Heart right ventricle (tissue), 16 donors: ENCODE measurements around the gene PRKAG1. TPM values are rescaled to one million over a fixed set of nuclear protein-coding genes. Genes with fewer than 3 reads are reported as not detected.

Experiments
- ATAC-seq, 8 donors: fragments of 200-7000 bp; cut with Tn5 transposase; one replicate each; pipeline ENCODE4 v1.9.1; 2020; ENCODE audit warnings: mild to moderate bottlenecking in 8 of 8, moderate library complexity in 8 of 8, moderate number of reproducible peaks in 1 of 8
- DNase-seq, 2 donors: peaks; one replicate each; pipeline ENCODE4 v3.0.0-alpha.2; 2020
- H3K27ac ChIP-seq, 10 donors: fragments of 200-600 bp; sonication (generic) in 2 of 10; one replicate each; pipeline versions ENCODE4 v1.5.0 to v1.8.0; 2020 to 2022; ENCODE audit warnings: mild to moderate bottlenecking in 3 of 10
- H3K27me3 ChIP-seq, 7 donors: fragments of 200-600 bp; one replicate each; pipeline ENCODE4 v1.8.0; 2021 to 2022; ENCODE audit warnings: mild to moderate bottlenecking in 2 of 7
- H3K36me3 ChIP-seq, 9 donors: fragments of 200-600 bp; sonication (generic) in 1 of 9; one replicate each; pipeline versions ENCODE4 v1.5.0 to v1.8.0; 2020 to 2022; ENCODE audit warnings: mild to moderate bottlenecking in 2 of 9
- H3K4me1 ChIP-seq, 9 donors: fragments of 200-600 bp; sonication (generic) in 1 of 9; one replicate each; pipeline versions ENCODE4 v1.5.0 to v1.8.0; 2020 to 2022; ENCODE audit warnings: mild to moderate bottlenecking in 4 of 9
- H3K4me3 ChIP-seq, 10 donors: fragments of 200-600 bp; sonication (generic) in 2 of 10; one replicate each; pipeline versions ENCODE4 v1.5.0 to v1.8.0; 2020 to 2022; ENCODE audit warnings: mild to moderate bottlenecking in 7 of 10, moderate library complexity in 2 of 10
- H3K9me3 ChIP-seq, 11 donors: fragments of 200-600 bp in 10 of 11; sonication (generic) in 2 of 11; one replicate each; pipeline versions ENCODE4 v1.5.0 to v1.8.0; 2013 to 2022; ENCODE audit warnings: mild to moderate bottlenecking in 2 of 11, control low read depth in 1 of 11, moderate library complexity in 1 of 11
- WGBS, 2 donors: extraction: QIAGEN DNeasy Blood & Tissue Kit; methylation state at CpG; one replicate each; pipeline ENCODE4 v1.1.7; 2013; ENCODE audit warnings: inconsistent platforms in 1 of 2; 5-methylcytosine and 5-hydroxymethylcytosine counted together
- intact Hi-C, 10 donors: fragments of 100-400 bp; cut with DNase I; formaldehyde crosslinking; loops; one replicate each; pipeline versions ENCODE4 v1.11.1 to v1.14.2; 2022
- polyA plus RNA-seq, 2 donors: library from polyadenylated mRNA; stranded (reverse); fragments of 200-250 nt; gene quantifications; one replicate each; pipeline ENCODE4 v1.2.3, GENCODE V29; 2013
- total RNA-seq, 10 donors: library from RNA; stranded (reverse); fragmentation: NEBNext Ultra II Directional in 3 of 10; extraction: Animal tissue kit (Norgen Biotek cat#: 25700) in 3 of 10; gene quantifications; one replicate each; pipeline versions ENCODE4 v1.2.1 to v1.2.4, GENCODE V29; 2021 to 2023
- TF ChIP-seq, protein P1 (sequence below), 9 donors: fragments of 200-600 bp; sonication (generic) in 2 of 9; IDR thresholded peaks; one replicate each; pipeline versions ENCODE4 v1.5.0 to v1.8.0; 2021 to 2022; ENCODE audit warnings: antibody characterized with exemption in 9 of 9, mild to moderate bottlenecking in 5 of 9, moderate library complexity in 1 of 9
- donor health status: Arrhythmogenic right ventricular cardiomyopathy.
- donor health status: ischemic (EF 13 %, LVEDD 7.1; RV severe dilation, severe dysfunction).
- donor health status: healthy with polysubstance abuse.
- donor health status: DM: no; HTN: yes; CAD: no.
- donor health status: DM: no; HTN: no; CAD: no.
- donor health status: ischemic (EF 25% LVEDD 6.9; RV normal size, moderate dysfunction).
- donor health status: ischemic (EF 25% LVEDD 5.7; RV mildly dilated, moderate dysfunction).
- donor health status: healthy.
- donor health status: DM: yes; HTN: yes; CAD: no.
- donor health status: Ischemic cardiomyopathy.
- donor health status: ischemic (EF 35%, LVEDD 5.7; RV mildly dilated, moderate dysfunction).
- donor health status: nonischemic (EF 11% LVEDD 7.7; RV severe dilation, severe dysfunction).
- donor health status: DM: yes; HTN: yes; CAD: no.
- donor health status: PGD.
- donor health status: ischemic (EF 29% LVEDD 5.4; RV normal size, mild dysfunction).
- donor health status: nonischemic (EF 23%, LVEDD 6.1; RV moderate dilation, normal function).

Gene PRKAG1
- total and polyA plus RNA-seq, 12 donors, result 71.0 to 110 (median 95.6) TPM

- H3K4me3 ChIP-seq, result no peak overlapping the region
- H3K9me3 ChIP-seq, result no peaks in the 10 kb centered on the region
- TF ChIP-seq, protein P1, sequence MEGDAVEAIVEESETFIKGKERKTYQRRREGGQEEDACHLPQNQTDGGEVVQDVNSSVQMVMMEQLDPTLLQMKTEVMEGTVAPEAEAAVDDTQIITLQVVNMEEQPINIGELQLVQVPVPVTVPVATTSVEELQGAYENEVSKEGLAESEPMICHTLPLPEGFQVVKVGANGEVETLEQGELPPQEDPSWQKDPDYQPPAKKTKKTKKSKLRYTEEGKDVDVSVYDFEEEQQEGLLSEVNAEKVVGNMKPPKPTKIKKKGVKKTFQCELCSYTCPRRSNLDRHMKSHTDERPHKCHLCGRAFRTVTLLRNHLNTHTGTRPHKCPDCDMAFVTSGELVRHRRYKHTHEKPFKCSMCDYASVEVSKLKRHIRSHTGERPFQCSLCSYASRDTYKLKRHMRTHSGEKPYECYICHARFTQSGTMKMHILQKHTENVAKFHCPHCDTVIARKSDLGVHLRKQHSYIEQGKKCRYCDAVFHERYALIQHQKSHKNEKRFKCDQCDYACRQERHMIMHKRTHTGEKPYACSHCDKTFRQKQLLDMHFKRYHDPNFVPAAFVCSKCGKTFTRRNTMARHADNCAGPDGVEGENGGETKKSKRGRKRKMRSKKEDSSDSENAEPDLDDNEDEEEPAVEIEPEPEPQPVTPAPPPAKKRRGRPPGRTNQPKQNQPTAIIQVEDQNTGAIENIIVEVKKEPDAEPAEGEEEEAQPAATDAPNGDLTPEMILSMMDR (IDR thresholded peaks at IDR 0.05), result no peak
- H3K36me3 ChIP-seq, result peaks cover 10 to 87% (median 74%) of the 10 kb centered on the region in 9 donors
- WGBS, 2 donors, result 89 to 93% methylated on average over 20 of the region's 20 CpGs
- DNase-seq (no peak), ATAC-seq (no peak)
- no peaks in the 10 kb centered on the region for H3K27me3 ChIP-seq
- intact Hi-C loops, result no loop called here
- peaks cover 15 to 30% (median 22%) of the 10 kb centered on the region in 9 donors for H3K4me1 ChIP-seq
- H3K27ac ChIP-seq, result no peak overlapping the region
These were observed 33.3 kb upstream of the PRKAG1 start for GRCh38 chr12:49051777-49052438.

DNA sequence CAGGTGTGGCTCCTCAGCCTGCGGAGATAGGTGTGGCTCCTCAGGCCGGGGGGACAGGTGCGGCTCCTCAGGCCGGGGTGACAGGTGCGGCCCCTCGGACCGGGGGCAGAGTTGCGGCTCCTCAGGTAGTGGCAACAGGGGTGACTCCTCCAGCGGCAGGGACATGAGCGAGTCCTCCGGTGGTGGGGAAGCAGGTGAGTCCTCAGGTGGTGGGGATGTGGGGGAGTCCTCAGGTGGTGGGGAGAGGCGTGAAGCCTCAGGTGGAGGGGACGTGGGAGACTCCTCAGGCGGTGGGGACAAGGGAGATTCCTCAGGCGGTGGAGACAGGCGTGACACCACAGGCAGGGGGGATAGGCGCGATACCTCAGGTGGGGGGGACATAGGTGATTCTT lies 32.8 kb upstream of the PRKAG1 start:
- Histone ChIP-seq H3K27me3 (no peaks in the 10 kb centered on the region), H3K9me3 (no peaks in the 10 kb centered on the region), H3K4me1 (peaks cover 10 to 24% (median 17%) of the 10 kb centered on the region in 9 donors), H3K27ac (no peak overlapping the region), H3K4me3 (no peak overlapping the region), H3K36me3 (peaks cover 10 to 93% (median 79%) of the 10 kb centered on the region in 9 donors)
- DNase-seq, result no peak
- no peak for ATAC-seq
- TF ChIP-seq, protein P1 (IDR thresholded peaks at IDR 0.05), result no peak
- intact Hi-C loops, result no loop called here
- 96% methylated on average over 18 of the region's 18 CpGs for WGBS, 2 donors

DNA sequence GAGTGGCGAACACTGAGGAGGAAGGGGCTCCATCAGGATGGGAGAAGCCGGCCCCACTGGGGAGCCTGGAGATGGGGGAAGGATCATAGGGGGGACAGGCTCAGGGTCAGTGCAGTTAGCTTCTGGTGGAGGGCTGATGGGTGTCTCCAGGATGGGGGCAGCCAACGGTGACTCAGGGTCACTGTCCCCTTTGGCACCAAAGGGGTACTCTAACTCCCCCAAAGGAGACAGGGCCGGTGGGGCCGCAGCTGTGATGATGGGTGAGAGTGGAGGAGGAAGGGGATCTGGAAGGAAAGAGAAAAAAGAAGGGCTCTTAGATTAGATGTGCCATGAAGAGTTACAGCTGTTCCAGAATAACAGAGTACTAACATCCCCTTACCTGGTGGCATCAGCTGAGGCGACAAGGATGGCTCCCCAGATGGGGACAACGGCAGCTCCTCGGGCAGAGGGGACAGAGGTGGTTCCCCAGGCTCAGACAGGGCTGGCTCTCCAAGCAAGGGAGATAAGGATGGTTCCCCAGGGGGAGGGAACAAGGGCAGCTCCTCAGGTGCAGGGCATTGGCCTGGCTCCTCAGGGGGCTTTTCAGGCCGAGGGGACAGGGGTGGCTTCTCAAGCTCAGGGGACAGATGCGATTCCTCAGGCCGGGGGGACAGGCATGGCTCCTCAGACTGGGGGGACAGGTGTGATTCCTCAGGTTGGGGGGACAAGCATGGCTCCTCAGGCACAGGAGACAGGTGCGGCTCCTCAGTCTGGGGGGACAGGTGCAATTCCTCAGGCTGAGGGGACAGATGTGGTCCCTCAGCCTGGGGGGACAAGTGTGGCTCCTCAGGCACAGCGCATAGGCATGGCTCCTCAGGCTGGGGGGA lies 32.2 kb upstream of the PRKAG1 start:
- Histone ChIP-seq H3K27me3 (no peaks in the 10 kb centered on the region), H3K27ac (no peak overlapping the region), H3K36me3 (peaks cover 10 to 99% (median 85%) of the 10 kb centered on the region in 9 donors), H3K9me3 (no peaks in the 10 kb centered on the region), H3K4me1 (peaks cover 4 to 18% (median 11%) of the 10 kb centered on the region in 9 donors), H3K4me3 (no peak overlapping the region)
- intact Hi-C loops, result no loop called here
- TF ChIP-seq, protein P1 (IDR thresholded peaks at IDR 0.05), result no peak
- no peak for ATAC-seq
- DNase-seq, result no peak
- 88% methylated on average over 12 to 13 of the region's 13 CpGs for WGBS, 2 donors

- TF ChIP-seq, protein P1 (IDR thresholded peaks at IDR 0.05), result no peak
- H3K27me3 ChIP-seq, result no peaks in the 10 kb centered on the region
- no peak overlapping the region for H3K4me3 ChIP-seq
- no peak for DNase-seq
- H3K36me3 ChIP-seq, result peaks cover 16 to 100% (median 86%) of the 10 kb centered on the region in 9 donors
- H3K9me3 ChIP-seq, result no peaks in the 10 kb centered on the region
- peaks cover 0 to 8% (median under 1%) of the 10 kb centered on the region in 9 donors for H3K4me1 ChIP-seq
- 79 to 85% methylated on average over 20 of the region's 20 CpGs for WGBS, 2 donors
- no peak overlapping the region for H3K27ac ChIP-seq
- intact Hi-C loops, result no loop called here
- peak in 1 of 8 donors; percentile 12 for ATAC-seq
These were observed 31.1 kb upstream of the PRKAG1 start for GRCh38 chr12:49049566-49050224.
